GM19328 (cell line): ENCODE measurements around the gene CRMP1.

Experiments used
- ATAC-seq: cut with Tn5 transposase; IDR thresholded peaks from one replicate; pipeline ENCODE4 v1.9.1; 2021; ENCODE audit warnings: mild to moderate bottlenecking, moderate library complexity; ENCODE audit not compliant: unreplicated experiment

Gene CRMP1

GRCh38 chr4:5893004-5893580 lies at the start of gene CRMP1:
TSS of gene CRMP1 (minus strand) at chr4:5893086. CDS start at chr4:5892969, 117 bp downstream.
- ATAC-seq = no peak

DNA sequence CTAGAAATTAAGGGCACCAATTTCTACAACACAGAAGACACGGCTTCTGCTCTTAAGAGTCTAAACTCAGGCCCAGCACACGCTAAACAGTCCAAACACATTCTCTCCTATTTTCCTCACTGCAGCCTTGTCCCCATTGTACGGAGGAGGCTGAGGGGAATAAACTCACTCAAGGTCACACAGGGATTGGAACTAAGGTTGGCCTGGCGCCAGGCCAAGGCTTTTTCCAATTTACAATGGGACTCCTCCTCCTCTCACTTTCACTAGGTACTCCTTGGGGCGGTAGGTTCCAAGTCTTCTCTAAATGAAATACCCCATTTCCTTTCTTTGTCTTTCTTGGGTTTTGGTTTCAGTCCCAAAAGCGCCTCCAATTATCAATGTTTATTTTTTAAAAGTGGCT lies 48.7 kb upstream of the CRMP1 start:
- no peak for ATAC-seq

DNA sequence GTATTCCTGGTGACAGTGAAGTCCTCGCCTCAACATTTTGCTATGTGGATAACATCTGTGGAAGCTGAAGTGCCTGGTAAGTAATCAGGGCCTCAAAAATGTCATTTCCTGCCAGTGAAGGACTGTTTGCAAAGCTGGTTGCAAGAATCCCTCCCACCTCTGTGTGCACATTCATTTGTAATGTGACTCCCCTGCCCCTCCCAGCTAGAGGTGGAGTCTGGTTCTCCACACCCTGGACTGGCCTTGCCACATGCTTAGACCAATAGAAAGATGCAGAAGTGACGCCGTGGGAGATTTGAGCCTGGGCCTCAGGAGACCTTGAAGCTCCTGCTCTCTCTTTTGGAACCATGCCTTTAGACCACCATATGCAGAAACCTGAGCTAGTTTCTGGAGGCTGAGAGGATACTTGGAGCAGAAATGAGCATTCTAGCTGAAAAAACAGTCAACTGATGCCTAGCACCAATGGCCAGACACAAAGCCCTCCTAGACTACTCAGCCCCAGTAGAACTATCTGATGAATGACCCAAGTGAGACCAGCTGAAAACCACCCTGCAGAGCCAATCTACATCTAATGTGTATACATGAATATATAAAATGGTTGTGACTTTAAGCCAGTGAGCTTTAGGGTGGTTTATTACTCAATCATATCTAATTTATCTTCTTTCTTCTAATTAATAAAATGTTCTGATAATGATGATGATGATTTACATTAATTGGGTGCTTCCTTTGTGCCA lies 47.8 kb upstream of the CRMP1 start:
- ATAC-seq = no peak

- ATAC-seq = no peak
These were observed 41.3 kb upstream of the CRMP1 start for GRCh38 chr4:5933996-5934831.

- no peak for ATAC-seq
These were observed 40.2 kb upstream of the CRMP1 start for GRCh38 chr4:5933116-5933515.

GRCh38 chr4:5932035-5932568 lies 39.2 kb upstream of the CRMP1 start:
- no peak for ATAC-seq

- ATAC-seq = no peak
These were observed 38.6 kb upstream of the CRMP1 start for GRCh38 chr4:5931526-5931925.

GRCh38 chr4:5930876-5931275 lies 38.0 kb upstream of the CRMP1 start:
- ATAC-seq = no peak

DNA sequence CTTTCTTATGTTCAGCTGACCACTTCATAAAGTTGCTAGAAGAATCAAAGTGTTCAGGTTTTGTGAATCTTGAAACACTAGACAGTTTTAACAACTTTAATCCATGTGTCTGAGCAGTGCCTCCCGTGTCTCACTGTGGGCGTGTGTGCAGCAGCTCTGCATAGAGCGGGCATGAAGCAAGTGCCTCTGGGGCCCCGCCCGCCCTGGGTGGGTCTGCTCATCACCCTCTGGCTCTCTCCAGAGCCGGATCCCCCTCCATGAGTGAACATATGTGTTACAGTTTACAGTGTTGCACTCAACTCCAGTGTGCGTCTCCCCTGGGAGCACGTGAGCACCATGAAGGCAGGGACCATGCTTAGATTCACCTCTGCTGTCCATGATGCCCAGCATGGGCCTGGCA lies 37.6 kb upstream of the CRMP1 start:
- ATAC-seq = no peak

GRCh38 chr4:5928844-5929420 lies 36.0 kb upstream of the CRMP1 start:
- ATAC-seq = no peak

- ATAC-seq = no peak
These were observed 35.4 kb upstream of the CRMP1 start for GRCh38 chr4:5928274-5928673.

DNA sequence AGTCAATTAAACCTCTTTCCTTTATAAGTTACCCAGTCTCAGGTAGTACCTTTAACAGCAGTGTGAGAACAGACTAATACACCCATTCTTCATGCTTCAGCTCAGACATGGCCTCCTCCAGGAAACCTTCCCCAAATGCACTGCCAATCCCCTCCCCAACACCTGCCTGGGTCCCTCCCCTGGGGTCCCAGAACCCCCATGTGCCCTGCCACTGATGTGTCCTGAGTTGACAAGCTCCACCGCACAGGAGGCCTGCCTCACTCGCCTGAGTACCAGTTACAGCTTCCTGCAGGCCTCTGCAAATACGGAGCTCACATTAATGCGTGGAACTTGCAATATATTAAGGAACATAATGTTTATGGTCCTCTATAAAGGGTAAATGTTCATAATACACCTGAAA lies 34.9 kb upstream of the CRMP1 start:
- no peak for ATAC-seq

GRCh38 chr4:5927116-5927515 lies 34.2 kb upstream of the CRMP1 start:
- ATAC-seq = no peak

- ATAC-seq = no peak
These were observed 33.7 kb upstream of the CRMP1 start for GRCh38 chr4:5926598-5926997.

DNA sequence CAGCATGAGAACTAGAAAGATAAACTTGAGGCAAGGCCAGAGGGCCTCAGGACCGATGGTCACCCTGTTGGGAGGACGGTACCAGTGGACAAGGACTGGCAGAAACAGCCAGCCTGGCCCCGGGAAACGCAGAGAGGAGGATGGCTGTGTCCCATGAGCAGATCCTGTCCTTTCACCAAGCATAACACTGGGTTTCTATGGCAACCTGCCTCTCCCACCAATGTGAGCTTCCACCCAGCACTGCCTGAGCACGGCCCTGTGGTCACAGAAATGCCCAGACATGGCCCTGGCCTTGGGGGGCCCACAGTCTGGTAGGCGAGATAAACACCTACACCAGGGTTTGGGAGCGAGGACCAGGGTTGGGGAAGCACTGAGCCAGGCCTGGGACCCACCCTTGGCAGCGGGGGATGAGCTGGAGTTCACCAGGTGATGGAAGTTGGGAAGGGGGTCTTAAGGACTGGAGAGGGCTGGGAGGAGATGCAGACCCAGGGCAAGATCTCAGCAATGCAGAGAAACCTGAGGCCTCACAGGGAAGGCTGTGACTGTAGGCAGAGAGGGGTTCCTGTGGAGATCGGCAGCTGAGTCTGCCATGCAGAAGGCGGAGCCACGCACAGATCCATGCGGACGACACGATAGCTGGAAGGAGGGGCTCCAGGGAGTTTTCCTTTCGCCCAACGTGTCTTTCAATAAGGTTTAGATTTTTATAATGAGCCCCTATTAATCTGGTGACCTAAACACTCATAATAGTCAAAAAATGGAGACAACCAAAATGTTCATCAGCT lies 32.7 kb upstream of the CRMP1 start:
- no peak for ATAC-seq

- ATAC-seq = no peak
These were observed 31.7 kb upstream of the CRMP1 start for GRCh38 chr4:5924461-5925125.

GRCh38 chr4:5923376-5923775 lies 30.5 kb upstream of the CRMP1 start:
- ATAC-seq = no peak

DNA sequence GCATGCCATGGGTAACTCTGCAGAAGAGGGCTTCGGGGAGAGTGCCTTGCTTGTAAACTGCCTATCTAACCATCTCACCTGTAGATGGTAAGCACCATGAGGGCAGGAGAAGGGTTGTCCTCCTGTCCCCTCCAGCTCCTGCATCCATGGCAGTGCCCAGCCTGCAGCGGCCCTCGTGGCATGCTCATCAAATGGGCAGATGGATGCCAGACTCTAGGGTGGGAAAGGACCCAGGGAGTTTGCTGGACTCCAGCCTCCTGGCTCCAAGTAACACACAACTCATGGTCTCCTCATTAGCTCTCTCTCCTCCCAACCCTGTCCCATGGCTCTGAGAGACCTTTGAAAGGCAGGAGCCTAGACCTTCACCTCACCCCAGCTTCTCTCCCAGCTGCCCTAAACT lies 29.7 kb upstream of the CRMP1 start:
- ATAC-seq = no peak

DNA sequence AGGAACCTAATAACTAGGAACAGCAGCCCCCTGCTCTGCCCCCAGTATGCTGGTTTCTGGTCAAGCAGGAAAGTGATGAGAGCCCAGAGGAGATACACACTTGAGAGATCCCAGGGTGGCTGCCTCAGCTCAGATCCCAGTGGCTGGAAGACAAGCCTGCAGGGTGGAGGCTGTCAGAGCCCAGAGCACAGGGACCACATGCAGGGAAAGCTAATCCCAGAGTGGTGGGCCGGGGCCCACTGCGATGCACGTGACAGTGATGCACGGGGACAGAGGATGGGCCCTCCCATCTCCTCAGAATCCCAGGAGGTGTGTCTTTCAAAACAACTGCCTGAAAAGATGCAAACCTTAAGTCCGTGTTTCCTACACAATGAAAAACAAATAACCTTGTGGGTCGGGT lies 29.1 kb upstream of the CRMP1 start:
- no peak for ATAC-seq
